GM12892 (cell line): ENCODE measurements around the gene PDHX.

Source experiments
- POLR2A ChIP-seq: IDR thresholded peaks from 2 replicates; pipeline ENCODE4 v1.6.1; 2011; ENCODE audit warnings: low read depth, low read length, control low read depth
- POLR2AphosphoS5 ChIP-seq: IDR thresholded peaks from 2 replicates; pipeline ENCODE4 v1.6.1; 2011; ENCODE audit warnings: low read depth, low read length, control low read depth
- TAF1 ChIP-seq: IDR thresholded peaks from 2 replicates; pipeline ENCODE4 v1.6.1; 2011; ENCODE audit warnings: low read depth, mild to moderate bottlenecking, control low read depth, low read length, borderline replicate concordance

GRCh38 chr11:35042913-35043312, 126.5 kb downstream of the PDHX start:
- no peak for TF ChIP-seq POLR2A
- TF ChIP-seq POLR2AphosphoS5: no peak
- no peak for TF ChIP-seq TAF1
